OCI-LY1 (cell line): ENCODE measurements around the gene ITPK1.

Source experiments
- H2AFZ ChIP-seq: fragments of 200-600 bp; sonication (generic), shearing (Covaris generic); 2 replicates; pipeline ENCODE4 v1.6.0; 2014; ENCODE audit warnings: antibody characterized with exemption, mild to moderate bottlenecking, low read length
- H3F3A ChIP-seq: fragments of 200-600 bp; sonication (generic), shearing (Covaris generic); 2 replicates; pipeline ENCODE4 v1.6.0; 2014; ENCODE audit warnings: mild to moderate bottlenecking, antibody characterized with exemption, low read length, moderate library complexity; ENCODE audit not compliant: insufficient read depth
- H3K27ac ChIP-seq: fragments of 200-600 bp; sonication (generic); 2 replicates; pipeline ENCODE4 v1.5.1; 2014; ENCODE audit warnings: low read length, mixed run types, mild to moderate bottlenecking, low read depth; ENCODE audit not compliant: poor library complexity, severe bottlenecking
- H3K27me3 ChIP-seq: fragments of 200-600 bp; sonication (generic); 2 replicates; pipeline ENCODE4 v1.6.0; 2014; ENCODE audit warnings: antibody characterized with exemption, mild to moderate bottlenecking, low read length, moderate library complexity; ENCODE audit not compliant: insufficient read depth
- H3K36me3 ChIP-seq: fragments of 200-600 bp; sonication (generic); 2 replicates; pipeline ENCODE4 v1.6.1; 2014; ENCODE audit warnings: mild to moderate bottlenecking, antibody characterized with exemption, low read length, moderate library complexity, mixed read lengths; ENCODE audit not compliant: insufficient read depth
- H3K4me1 ChIP-seq: fragments of 200-600 bp; sonication (generic); 2 replicates; pipeline ENCODE4 v1.5.1; 2014; ENCODE audit warnings: mild to moderate bottlenecking, low read length, moderate library complexity; ENCODE audit not compliant: insufficient read depth, severe bottlenecking
- H3K4me2 ChIP-seq: fragments of 200-600 bp; sonication (generic), shearing (Covaris generic); 2 replicates; pipeline ENCODE4 v1.6.1; 2014; ENCODE audit warnings: low read length
- H3K4me3 ChIP-seq: fragments of 200-600 bp; sonication (generic); 2 replicates; pipeline ENCODE4 v1.5.1; 2014; ENCODE audit warnings: low read length, low read depth, mild to moderate bottlenecking, mixed read lengths; ENCODE audit not compliant: poor library complexity, severe bottlenecking
- H3K79me2 ChIP-seq: fragments of 200-600 bp; shearing (Covaris generic); 2 replicates; pipeline ENCODE4 v1.6.1; 2016; ENCODE audit warnings: mixed run types, low read length, mixed read lengths; ENCODE audit not compliant: insufficient read depth
- H3K9ac ChIP-seq: fragments of 200-600 bp; sonication (generic), shearing (Covaris generic); 2 replicates; pipeline ENCODE4 v1.6.1; 2014; ENCODE audit warnings: mild to moderate bottlenecking, low read length, mixed read lengths
- H3K9me2 ChIP-seq: fragments of 200-600 bp; sonication (generic), shearing (Covaris generic); 2 replicates; pipeline ENCODE4 v1.6.1; 2014; ENCODE audit warnings: low read depth, mild to moderate bottlenecking, low read length, mixed read lengths
- H3K9me3 ChIP-seq: fragments of 200-600 bp; shearing (Covaris generic); 2 replicates; pipeline ENCODE4 v1.6.1; 2014; ENCODE audit warnings: low read length, mixed read lengths
- H4K20me1 ChIP-seq: fragments of 200-600 bp; sonication (generic), shearing (Covaris generic); 2 replicates; pipeline ENCODE4 v1.6.0; 2016; ENCODE audit warnings: mild to moderate bottlenecking, low read length; ENCODE audit not compliant: insufficient read depth
- CTCF ChIP-seq: fragments of 200-600 bp; sonication (generic), shearing (Covaris generic); IDR thresholded peaks from 2 replicates; pipeline ENCODE4 v1.5.1; 2017; ENCODE audit warnings: mild to moderate bottlenecking, antibody characterized with exemption, low read length, moderate library complexity, mixed read lengths
- EZH2 ChIP-seq: fragments of 200-600 bp; sonication (generic), shearing (Covaris generic); IDR thresholded peaks from 2 replicates; pipeline ENCODE4 v1.8.0; 2017; ENCODE audit warnings: borderline replicate concordance, mixed run types, mild to moderate bottlenecking, antibody characterized with exemption, low read length, moderate library complexity, mixed read lengths

ITPK1 gene

GRCh38 chr14:93115821-93116675 lies at the start of gene ITPK1:
Gene ITPK1 (minus strand): TSS chr14:93115925. CDS start chr14:93115163, 762 bp downstream.
- TF ChIP-seq CTCF (peak; percentile 9; the same call in 1 of the 2 replicates), EZH2 (no peak)

GRCh38 chr14:93163564-93163963 lies 47.8 kb upstream of the ITPK1 start:
- no peaks in the 10 kb centered on the region for H3K9me2 ChIP-seq
- no peaks in the 10 kb centered on the region for H3K36me3 ChIP-seq
- H3K79me2 ChIP-seq, result no peaks in the 10 kb centered on the region
- no peak overlapping the region for H3K4me3 ChIP-seq
- peaks cover 4% of the 10 kb centered on the region for H3K4me1 ChIP-seq
- H3K9me3 ChIP-seq, result no peaks in the 10 kb centered on the region
- H3K27me3 ChIP-seq, result no peaks in the 10 kb centered on the region
- no peak overlapping the region for H3K9ac ChIP-seq
- no peak overlapping the region for H3K4me2 ChIP-seq
- no peak overlapping the region for H2AFZ ChIP-seq
- no peak overlapping the region for H3K27ac ChIP-seq
- TF ChIP-seq EZH2 (no peak), CTCF (no peak)
- no peaks in the 10 kb centered on the region for H3F3A ChIP-seq
- H4K20me1 ChIP-seq, result no peaks in the 10 kb centered on the region

More at GRCh38 chr14:93115821-93116675, at the start of gene ITPK1:
- Histone ChIP-seq H3K9me2 (no peaks in the 10 kb centered on the region), H3K27me3 (no peaks in the 10 kb centered on the region), H3K36me3 (no peaks in the 10 kb centered on the region), H3F3A (no peaks in the 10 kb centered on the region), H3K4me1 (peaks cover 29% of the 10 kb centered on the region), H3K79me2 (no peaks in the 10 kb centered on the region), H2AFZ (peak within 1 kb of the TSS; percentile 89), H4K20me1 (no peaks in the 10 kb centered on the region), H3K27ac (no peak within 1 kb of the TSS), H3K4me2 (peak within 1 kb of the TSS; percentile 99), H3K9me3 (no peaks in the 10 kb centered on the region), H3K9ac (peak within 1 kb of the TSS; percentile 85), H3K4me3 (peak within 1 kb of the TSS; percentile 93)

GRCh38 chr14:93161411-93161940 lies 45.8 kb upstream of the ITPK1 start:
- Histone ChIP-seq H4K20me1 (no peaks in the 10 kb centered on the region), H3K79me2 (no peaks in the 10 kb centered on the region), H3K27ac (no peak overlapping the region), H3K9ac (no peak overlapping the region), H3K36me3 (no peaks in the 10 kb centered on the region), H3K4me3 (no peak overlapping the region), H3K4me2 (no peak overlapping the region), H2AFZ (no peak overlapping the region), H3K9me3 (no peaks in the 10 kb centered on the region), H3K4me1 (peaks cover 4% of the 10 kb centered on the region), H3K27me3 (no peaks in the 10 kb centered on the region), H3K9me2 (no peaks in the 10 kb centered on the region), H3F3A (no peaks in the 10 kb centered on the region)
- TF ChIP-seq CTCF (no peak), EZH2 (no peak)
